K562 (cell line): ENCODE measurements around the gene HOXD13. TPM values are rescaled to one million over a fixed set of nuclear protein-coding genes. Genes with fewer than 3 reads are reported as not detected.

ENCODE experiments used
- ATAC-seq: fragments of 200-7000 bp; cut with Tn5 transposase; 3 replicates; pipeline ENCODE4 v1.9.1; 2020; ENCODE audit warnings: moderate library complexity
- BruUV-seq: library from RNA; stranded (reverse); fragments of 400-500 nt; replicated peaks from 2 replicates; lab custom pipeline; 2021; lab: Mats Ljungman, UMichigan
- CTCF ChIA-PET: fragments of 300-600 bp; formaldehyde crosslinking; extraction: SDS; loops from one replicate; lab custom pipeline; 2021; ENCODE audit warnings: low intra/inter-chr PET ratio; lab: Yijun Ruan, JAX
- POLR2A ChIA-PET: fragments of 300-600, 350-650 bp; sonication (Branson Sonifier 250); formaldehyde crosslinking; extraction: SDS; loops from one replicate; lab custom pipeline; 2021; ENCODE audit warnings: antibody characterized with exemption, inconsistent platforms; lab: Yijun Ruan, JAX
- DNase-seq, 4 experiments: peaks; one replicate each; pipeline versions ENCODE4 v3.0.0 to v3.0.0-alpha.2; 2011 to 2018; ENCODE audit warnings: low spot score in 3 of 4, mixed read lengths in 3 of 4; ENCODE audit errors: extremely low read depth in 1 of 4
- FAIRE-seq: peaks from 2 replicates; lab custom pipeline; 2011; peaks lifted over from hg19 to GRCh38; lab: Jason Lieb, UNC
- H2AFZ ChIP-seq: 2 replicates; pipeline ENCODE4 v1.6.0; 2011; ENCODE audit warnings: low read depth, low read length, control low read depth, inconsistent platforms
- H3K27ac ChIP-seq: fragments of 200-600 bp; 3 replicates; pipeline ENCODE4 v1.8.0; 2011; ENCODE audit warnings: low read depth, mild to moderate bottlenecking, control low read depth, inconsistent platforms, low read length, moderate library complexity, mixed read lengths; ENCODE audit errors: extremely low read depth
- H3K27me3 ChIP-seq, 2 experiments: fragments of 300-600 bp in 1 of 2; 2 replicates in 1 of 2; 3 replicates in 1 of 2; pipeline versions ENCODE4 v1.6.0 to v1.8.0; 2011; ENCODE audit warnings: inconsistent platforms in 2 of 2, low read length in 2 of 2, mild to moderate bottlenecking in 1 of 2, mixed read lengths in 1 of 2, moderate library complexity in 1 of 2; ENCODE audit not compliant: control insufficient read depth in 2 of 2, insufficient read depth in 2 of 2
- H3K36me3 ChIP-seq: fragments of 300-600 bp; 3 replicates; pipeline ENCODE4 v1.8.0; 2011; ENCODE audit warnings: mild to moderate bottlenecking, low read length, inconsistent platforms; ENCODE audit not compliant: control insufficient read depth, insufficient read depth
- H3K4me1 ChIP-seq, 2 experiments: fragments of 200-600 bp in 1 of 2; replicated peaks in 1 of 2; 2 replicates in 1 of 2; 3 replicates in 1 of 2; pipeline versions ENCODE4 v1.5.1 to v1.8.0; 2011; ENCODE audit warnings: inconsistent platforms in 2 of 2, low read length in 2 of 2, mild to moderate bottlenecking in 1 of 2, mixed read lengths in 1 of 2, moderate library complexity in 1 of 2; ENCODE audit not compliant: control insufficient read depth in 2 of 2, insufficient read depth in 2 of 2
- H3K4me2 ChIP-seq: 2 replicates; pipeline ENCODE4 v1.6.1; 2011; ENCODE audit warnings: low read length, control low read depth, inconsistent platforms, mixed read lengths; ENCODE audit not compliant: insufficient read depth
- H3K4me3 ChIP-seq: fragments of 200-600 bp; sonication (generic), shearing (Covaris generic); 2 replicates; pipeline ENCODE4 v1.5.1; 2016; ENCODE audit warnings: control low read depth, inconsistent platforms
- H3K79me2 ChIP-seq: fragments of 200-600 bp; 3 replicates; pipeline ENCODE4 v1.8.0; 2011; ENCODE audit warnings: low read length, inconsistent platforms; ENCODE audit not compliant: control insufficient read depth, insufficient read depth
- H3K9ac ChIP-seq, 2 experiments: 2 replicates each; pipeline versions ENCODE4 v1.6.0 to v1.6.1; 2011; ENCODE audit warnings: low read depth in 2 of 2, low read length in 2 of 2, control low read depth in 1 of 2, inconsistent platforms in 1 of 2, mild to moderate bottlenecking in 1 of 2, mixed read lengths in 1 of 2; ENCODE audit not compliant: insufficient read depth in 1 of 2
- H3K9me1 ChIP-seq: one replicate; pipeline ENCODE4 v1.6.0; 2011; ENCODE audit warnings: inconsistent platforms, mild to moderate bottlenecking, low read length, moderate library complexity; ENCODE audit not compliant: control insufficient read depth, insufficient read depth
- H3K9me3 ChIP-seq: replicated peaks from 2 replicates; pipeline ENCODE4 v1.5.1; 2011; ENCODE audit warnings: low read depth, low read length, inconsistent platforms; ENCODE audit not compliant: control insufficient read depth, insufficient read depth
- H4K20me1 ChIP-seq: replicated peaks from 2 replicates; pipeline ENCODE4 v1.6.1; 2011; ENCODE audit warnings: low read length, inconsistent platforms, mixed read lengths; ENCODE audit not compliant: control insufficient read depth, insufficient read depth
- HMG20B ChIP-seq: fragments of 250-450 bp; sonication (Bioruptor Pico); IDR thresholded peaks from 2 replicates; pipeline ENCODE4 v1.5.0; 2021; ENCODE audit warnings: mild to moderate bottlenecking
- NFATC3 ChIP-seq: fragments of 450-650 bp; IDR thresholded peaks from 2 replicates; pipeline ENCODE4 v1.6.1; 2017; ENCODE audit warnings: mild to moderate bottlenecking
- NRF1 ChIP-seq, 2 experiments: fragments of 450-650 bp; IDR thresholded peaks in 1 of 2; conservative IDR thresholded peaks in 1 of 2; 2 replicates each; pipeline ENCODE4 v1.6.1; 2014; ENCODE audit warnings: mild to moderate bottlenecking in 2 of 2
- POLR2A ChIP-seq: fragments of 450-650 bp; conservative IDR thresholded peaks from 2 replicates; pipeline ENCODE4 v1.6.1; 2016
- PPARD ChIP-seq: fragments of 250-450 bp; sonication (Bioruptor Pico); IDR thresholded peaks from 2 replicates; pipeline ENCODE4 v1.8.0; 2022; ENCODE audit warnings: inconsistent platforms, mild to moderate bottlenecking, moderate library complexity
- PTTG1 ChIP-seq: fragments of 450-650 bp; IDR thresholded peaks from 2 replicates; pipeline ENCODE4 v1.6.1; 2016; ENCODE audit warnings: low read depth, mild to moderate bottlenecking, missing genetic modification characterization, missing compliant biosample characterization
- SRF ChIP-seq, 2 experiments: fragments of 250-450, 450-650 bp in 1 of 2; sonication (Bioruptor Pico) in 1 of 2; sonication (generic) in 1 of 2; formaldehyde crosslinking; IDR thresholded peaks; 2 replicates each; pipeline versions ENCODE4 v1.5.0 to v1.5.1; 2020 to 2022; ENCODE audit warnings: mild to moderate bottlenecking in 1 of 2, missing genetic modification reagents in 1 of 2
- TBL1XR1 ChIP-seq, 2 experiments: IDR thresholded peaks; 2 replicates each; pipeline ENCODE4 v1.6.1; 2012; ENCODE audit warnings: improper control_type of control experiment in 2 of 2, low read length in 2 of 2, mild to moderate bottlenecking in 1 of 2
- TGIF2 ChIP-seq: sonication (generic); formaldehyde crosslinking; IDR thresholded peaks from 2 replicates; pipeline ENCODE4 v1.8.1; 2022; ENCODE audit warnings: mild to moderate bottlenecking, missing genetic modification reagents, moderate library complexity
- U2AF2 ChIP-seq: fragments of 200-400 bp; formaldehyde crosslinking; optimal IDR thresholded peaks from 2 replicates; pipeline ENCODE3; 2017; ENCODE audit warnings: low read depth, mild to moderate bottlenecking, low read length
- USF2 ChIP-seq: sonication (generic); formaldehyde crosslinking; IDR thresholded peaks from 2 replicates; pipeline ENCODE4 v1.5.0; 2020; ENCODE audit warnings: missing genetic modification reagents
- ZNF133 ChIP-seq: fragments of 250-450 bp; sonication (Bioruptor Pico); IDR thresholded peaks from 2 replicates; pipeline ENCODE4 v1.4.0; 2020; ENCODE audit warnings: mild to moderate bottlenecking
- ZNF282 ChIP-seq: sonication (generic); formaldehyde crosslinking; IDR thresholded peaks from 2 replicates; pipeline ENCODE4 v1.8.1; 2023; ENCODE audit warnings: missing genetic modification reagents
- WGBS: fragments of 100-300 bp; shearing (Covaris generic); methylation state at CpG from one replicate; pipeline ENCODE4 v1.1.6; 2016; ENCODE audit warnings: low coverage, mixed read lengths; ENCODE audit not compliant: insufficient coverage; ENCODE audit errors: missing lambda C conversion rate; 5-methylcytosine and 5-hydroxymethylcytosine counted together
- in situ Hi-C: fragments of 300-500 bp; cut with MboI; formaldehyde crosslinking; loops from 4 replicates; pipeline ENCODE4 v1.15.0; 2018; ENCODE audit warnings: inconsistent platforms, mixed read lengths
- intact Hi-C: fragments of 100-400 bp; cut with micrococcal nuclease; formaldehyde crosslinking; loops from 2 replicates; pipeline ENCODE4 v1.14.2; 2022
- polyA plus RNA-seq, 8 experiments: library from polyadenylated mRNA; depleted of rRNA in 4 of 8; stranded (reverse) in 5 of 8; unstranded in 3 of 8; fragments of >200 nt; fragmentation: Nextera tagmentation in 2 of 8; fragmentation: Illumina TruSeq in 1 of 8; extraction: Ambion mirVana in 2 of 8; extraction: Trizol in 1 of 8; gene quantifications; 2 replicates each; pipeline versions ENCODE4 v1.2.1 to v1.2.3, GENCODE V29; 2011 to 2014; ENCODE audit warnings: inconsistent platforms in 1 of 8, missing spikeins in 1 of 8
- total RNA-seq, 7 experiments: library from RNA; depleted of rRNA in 6 of 7; stranded (reverse); fragments of >200 nt in 6 of 7; fragmentation: Illumina TruSeq in 2 of 7; extraction: Trizol in 2 of 7; gene quantifications; 2 replicates each; pipeline versions ENCODE4 v1.2.1 to v1.2.3, GENCODE V29; 2011 to 2021; ENCODE audit warnings: low replicate concordance in 1 of 7

The HOXD13 gene
- total and polyA plus RNA-seq, 9 of the 15 experiments (the other 6 are each of a cell fraction or from before 2014, with no cell fraction given), result 0.03 to 0.04 TPM; not detected in 7

GRCh38 chr2:176109192-176109901 is 16.8 kb downstream of the HOXD13 start:
- Histone ChIP-seq H4K20me1 (peaks cover 1% of the 10 kb centered on the region; the same call in 1 of the 2 replicates), H3K4me1 (peaks cover 0 to 14% of the 10 kb centered on the region in 2 experiments; a peak in 1 of 5 replicates), H2AFZ (no peak overlapping the region), H3K27ac (no peak overlapping the region), H3K9ac (no peak overlapping the region), H3K27me3 (peaks cover 42 to 50% of the 10 kb centered on the region in 2 experiments), H3K79me2 (no peaks in the 10 kb centered on the region), H3K36me3 (no peaks in the 10 kb centered on the region), H3K9me1 (no peaks in the 10 kb centered on the region), H3K4me2 (no peak overlapping the region), H3K9me3 (no peaks in the 10 kb centered on the region), H3K4me3 (no peak overlapping the region)
- FAIRE-seq, result peak; percentile 26
- in situ Hi-C loops (no loop called here), intact Hi-C loops (no loop called here)
- BruUV-seq, result no TSS peak
- WGBS, result 3% methylated on average over 26 of the region's 26 CpGs
- ChIA-PET CTCF (no interaction called here), POLR2A (no interaction called here)
- no peak for TF ChIP-seq USF2
- TF ChIP-seq NRF1 (conservative IDR thresholded peaks at IDR 0.05 in 1 of 2, IDR thresholded peaks at IDR 0.05 in 1 of 2), result no peak
- TF ChIP-seq U2AF2, result no peak
- no peak for TF ChIP-seq PPARD (CRISPR knock-in tag)
- TF ChIP-seq ZNF133 (CRISPR knock-in tag), result no peak
- no peak for TF ChIP-seq HMG20B
- TF ChIP-seq PTTG1 (tag), result no peak
- TF ChIP-seq TGIF2 (CRISPR knock-in tag), result no peak
- no peak for TF ChIP-seq TBL1XR1 (IDR thresholded peaks at IDR 0.05; ENCODE audit: low read length in 2 of 2)
- TF ChIP-seq POLR2A, result no peak
- TF ChIP-seq ZNF282, result no peak
- no peak for TF ChIP-seq NFATC3
- no peak for TF ChIP-seq SRF (CRISPR knock-in tag; IDR thresholded peaks at IDR 0.05)
- ATAC-seq, result no peak
- DNase-seq, result no peak
